GM21717 (cell line): ENCODE data around the gene DENND1A.
"Not testable (repeated sequence)": the region's sequence is repeated elsewhere in the genome, so short reads cannot be mapped to it uniquely, and the experiment has no call there.

Experiments used
- ATAC-seq: cut with Tn5 transposase; IDR thresholded peaks from one replicate; pipeline ENCODE4 v1.9.1; 2021; ENCODE audit warnings: mild to moderate bottlenecking, moderate library complexity; ENCODE audit not compliant: unreplicated experiment

DENND1A gene

DNA sequence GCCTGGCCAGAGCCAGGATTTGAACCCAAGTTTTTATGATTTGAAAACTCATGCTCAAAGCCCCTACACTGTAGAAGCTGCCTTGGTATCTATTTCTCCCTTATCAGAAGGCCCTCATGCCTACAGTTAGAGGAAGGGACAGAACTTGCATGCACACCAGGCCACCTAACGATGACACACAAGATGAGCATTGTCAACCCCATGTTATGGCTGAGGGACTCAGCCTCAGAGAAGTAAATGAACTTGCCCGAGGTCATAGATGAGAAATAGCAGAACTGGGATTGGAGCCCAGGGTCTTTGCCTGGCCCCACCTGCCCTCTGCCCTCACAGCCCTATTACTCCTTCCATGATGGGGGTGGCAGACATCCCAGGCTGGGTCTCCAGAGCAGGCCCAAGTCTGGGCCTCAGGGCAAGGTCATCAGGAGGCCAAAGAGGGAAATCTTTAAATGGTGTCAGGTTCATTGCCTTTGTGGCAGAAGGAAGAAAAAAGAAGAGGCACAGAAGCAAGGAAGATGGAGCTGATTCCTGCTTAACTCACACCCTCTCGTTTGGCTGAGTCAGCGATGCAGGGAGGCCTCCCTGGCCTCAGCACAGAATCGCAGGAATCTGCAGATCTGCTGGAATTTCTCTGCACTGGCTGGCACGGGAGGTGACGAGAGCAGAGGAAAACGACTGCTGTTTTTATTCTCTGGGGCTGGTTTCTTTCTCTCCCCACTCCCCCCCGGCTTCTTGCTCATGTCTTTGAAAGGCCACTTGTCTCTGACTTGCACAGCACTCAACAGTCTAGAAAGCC lies 594.5 kb downstream of the DENND1A start:
- ATAC-seq = no peak

GRCh38 chr9:123334639-123335038 lies 595.3 kb downstream of the DENND1A start:
- no peak for ATAC-seq

DNA sequence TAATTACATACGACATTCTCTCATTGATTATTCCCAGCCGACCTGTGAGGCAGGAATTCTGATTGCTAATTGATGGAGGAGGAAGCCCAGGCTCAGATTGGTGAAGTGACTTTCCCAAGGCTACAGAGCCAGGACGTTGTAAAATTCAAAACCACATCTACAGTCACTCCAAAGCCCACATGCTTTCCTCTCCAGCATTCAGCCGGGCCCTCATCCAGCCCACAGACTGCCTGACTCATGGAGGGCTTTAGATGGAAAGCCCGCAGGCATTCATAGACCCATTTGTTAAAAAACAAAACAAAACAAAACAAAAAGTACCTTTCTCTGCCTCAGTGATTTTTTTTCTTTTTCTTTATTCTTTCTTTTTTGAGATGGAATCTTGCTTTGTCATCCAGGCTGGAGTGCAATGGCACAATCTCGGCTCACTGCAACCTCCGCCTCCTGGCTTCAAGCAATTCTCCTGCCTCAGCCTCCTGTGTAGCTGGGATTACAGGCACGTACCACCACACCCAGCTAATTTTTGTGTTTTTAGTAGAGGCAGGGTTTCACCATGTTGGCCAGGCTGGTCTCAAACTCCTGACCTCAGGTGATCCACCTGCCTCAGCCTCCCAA lies 596.8 kb downstream of the DENND1A start:
- not testable (repeated sequence) for ATAC-seq

- no peak for ATAC-seq
Measured at GRCh38 chr9:123331346-123332060, 598.4 kb downstream of the DENND1A start.
